SK-N-SH (cell line): Measurements from ENCODE around the gene VCP. TPM values are rescaled to one million over a fixed set of nuclear protein-coding genes. Genes with fewer than 3 reads are reported as not detected.

Experiments
- CTCF ChIA-PET: fragments of 300-600, 350-600 bp; formaldehyde crosslinking; extraction: SDS; loops from one replicate; lab custom pipeline; 2021; lab: Yijun Ruan, JAX
- POLR2A ChIA-PET: fragments of 350-600 bp; sonication (Branson Sonifier 250); formaldehyde crosslinking; extraction: SDS; loops from one replicate; lab custom pipeline; 2020; ENCODE audit warnings: antibody characterized with exemption, inconsistent platforms; lab: Yijun Ruan, JAX
- DNase-seq: peaks from one replicate; pipeline ENCODE4 v3.0.0; 2012
- H2AFZ ChIP-seq: fragments of 200-600 bp; sonication (generic); 2 replicates; pipeline ENCODE4 v1.8.1; 2016; ENCODE audit warnings: antibody characterized with exemption, mild to moderate bottlenecking, low read depth
- H3F3A ChIP-seq: fragments of 200-600 bp; sonication (generic); replicated peaks from 2 replicates; pipeline ENCODE3; 2016; ENCODE audit warnings: antibody characterized with exemption, mild to moderate bottlenecking; ENCODE audit not compliant: insufficient read depth
- H3K27ac ChIP-seq, 2 experiments: fragments of 200-500 bp in 1 of 2; fragments of 200-600 bp in 1 of 2; sonication (Bioruptor generic) in 1 of 2; sonication (generic), shearing (Covaris generic) in 1 of 2; 2 replicates each; pipeline versions ENCODE4 v1.5.1 to v1.6.1; 2014 to 2016; ENCODE audit warnings: low read depth in 2 of 2, inconsistent platforms in 1 of 2, low read length in 1 of 2, mild to moderate bottlenecking in 1 of 2, mixed read lengths in 1 of 2
- H3K27me3 ChIP-seq: fragments of 200-600 bp; sonication (generic), shearing (Covaris generic); 2 replicates; pipeline ENCODE4 v1.6.1; 2016; ENCODE audit warnings: mixed run types; ENCODE audit not compliant: insufficient read depth
- H3K36me3 ChIP-seq, 2 experiments: fragments of 200-500 bp in 1 of 2; fragments of 200-600 bp in 1 of 2; sonication (Bioruptor generic) in 1 of 2; sonication (generic) in 1 of 2; replicated peaks in 1 of 2; 2 replicates each; pipeline versions ENCODE3 to v1.5.1; 2014 to 2016; ENCODE audit warnings: low read length in 1 of 2, mild to moderate bottlenecking in 1 of 2; ENCODE audit not compliant: insufficient read depth in 2 of 2, control insufficient read depth in 1 of 2
- H3K4me1 ChIP-seq, 2 experiments: fragments of 200-500 bp in 1 of 2; fragments of 200-600 bp in 1 of 2; sonication (Bioruptor generic) in 1 of 2; sonication (generic), shearing (Covaris generic) in 1 of 2; 2 replicates each; pipeline versions ENCODE4 v1.5.1 to v1.6.1; 2014 to 2016; ENCODE audit warnings: low read depth in 1 of 2, low read length in 1 of 2, mixed run types in 1 of 2; ENCODE audit not compliant: insufficient read depth in 2 of 2, control insufficient read depth in 1 of 2
- H3K4me2 ChIP-seq: fragments of 200-600 bp; sonication (generic), shearing (Covaris generic); 2 replicates; pipeline ENCODE4 v1.6.1; 2017; ENCODE audit warnings: mixed run types
- H3K4me3 ChIP-seq, 2 experiments: fragments of 200-500 bp in 1 of 2; fragments of 200-600 bp in 1 of 2; sonication (Bioruptor generic) in 1 of 2; sonication (generic), shearing (Covaris generic) in 1 of 2; 2 replicates each; pipeline versions ENCODE4 v1.5.1 to v1.8.1; 2014 to 2016; ENCODE audit warnings: low read depth in 2 of 2, inconsistent platforms in 1 of 2, low read length in 1 of 2, mild to moderate bottlenecking in 1 of 2, mixed read lengths in 1 of 2, moderate library complexity in 1 of 2
- H3K79me2 ChIP-seq: fragments of 200-600 bp; sonication (generic); 2 replicates; pipeline ENCODE4 v1.8.1; 2017; ENCODE audit warnings: mild to moderate bottlenecking; ENCODE audit not compliant: insufficient read depth
- H3K9ac ChIP-seq: fragments of 200-600 bp; sonication (generic); 2 replicates; pipeline ENCODE4 v1.6.1; 2017; ENCODE audit warnings: mixed run types
- H3K9me2 ChIP-seq: fragments of 200-600 bp; sonication (generic); 2 replicates; pipeline ENCODE4 v1.6.1; 2017; ENCODE audit warnings: mixed run types
- H3K9me3 ChIP-seq: fragments of 200-600 bp; sonication (generic); 2 replicates; pipeline ENCODE4 v1.6.1; 2017; ENCODE audit warnings: mixed run types, mild to moderate bottlenecking, moderate library complexity
- H4K20me1 ChIP-seq: fragments of 200-600 bp; sonication (generic); 2 replicates; pipeline ENCODE4 v1.6.1; 2017; ENCODE audit warnings: mild to moderate bottlenecking, mixed run types; ENCODE audit not compliant: insufficient read depth
- ELF1 ChIP-seq: IDR thresholded peaks from 2 replicates; pipeline ENCODE4 v1.4.0; 2012
- FOSL2 ChIP-seq: IDR thresholded peaks from 2 replicates; pipeline ENCODE4 v1.4.0; 2012; ENCODE audit warnings: low read depth, mild to moderate bottlenecking, moderate library complexity, borderline replicate concordance
- GABPA ChIP-seq: IDR thresholded peaks from 2 replicates; pipeline ENCODE4 v1.4.0; 2012; ENCODE audit warnings: low read depth, mild to moderate bottlenecking
- IRF3 ChIP-seq: fragments of 150-350 bp; IDR thresholded peaks from 2 replicates; pipeline ENCODE4 v1.6.1; 2016; ENCODE audit warnings: mild to moderate bottlenecking, low read depth, low read length
- JUND ChIP-seq: IDR thresholded peaks from 2 replicates; pipeline ENCODE4 v1.4.0; 2012
- RAD21 ChIP-seq: IDR thresholded peaks from 2 replicates; pipeline ENCODE4 v1.6.1; 2012; ENCODE audit warnings: mild to moderate bottlenecking, low read length
- RFX5 ChIP-seq: IDR thresholded peaks from 2 replicates; pipeline ENCODE4 v1.6.1; 2012; ENCODE audit warnings: mild to moderate bottlenecking, improper control_type of control experiment, low read length
- RXRA ChIP-seq: IDR thresholded peaks from 2 replicates; pipeline ENCODE4 v1.4.0; 2012; ENCODE audit warnings: low read depth, mild to moderate bottlenecking, borderline replicate concordance
- SIN3A ChIP-seq: IDR thresholded peaks from 2 replicates; pipeline ENCODE4 v1.6.1; 2012; ENCODE audit warnings: low read depth, mild to moderate bottlenecking, low read length, moderate library complexity, borderline replicate concordance
- SMC3 ChIP-seq: IDR thresholded peaks from 2 replicates; pipeline ENCODE4 v1.6.1; 2012; ENCODE audit warnings: low read depth, low read length, improper control_type of control experiment
- TAF1 ChIP-seq: IDR thresholded peaks from 2 replicates; pipeline ENCODE4 v1.6.1; 2012; ENCODE audit warnings: low read depth, mild to moderate bottlenecking, low read length, moderate library complexity, borderline replicate concordance
- TEAD4 ChIP-seq: IDR thresholded peaks from 2 replicates; pipeline ENCODE4 v1.4.0; 2012; ENCODE audit warnings: mild to moderate bottlenecking, borderline replicate concordance; ENCODE audit not compliant: insufficient read depth
- WGBS: methylation state at CpG from one replicate; pipeline ENCODE4 v1.1.6; 2017; ENCODE audit warnings: low lambda C conversion rate; 5-methylcytosine and 5-hydroxymethylcytosine counted together
- polyA plus RNA-seq, 3 experiments: library from polyadenylated mRNA; depleted of rRNA; stranded (reverse); fragments of >200 nt; gene quantifications; 2 replicates each; pipeline ENCODE4 v1.2.3, GENCODE V29; 2012
- TF ChIP-seq, protein P1 (sequence below): fragments of 200-600 bp; sonication (generic); IDR thresholded peaks from 2 replicates; pipeline ENCODE4 v1.6.1; 2017; ENCODE audit warnings: antibody characterized with exemption, mild to moderate bottlenecking, moderate library complexity
- TF ChIP-seq, protein P2 (sequence below): IDR thresholded peaks from 2 replicates; pipeline ENCODE4 v1.4.0; 2012; ENCODE audit warnings: low read depth
- TF ChIP-seq, protein P3 (sequence below): IDR thresholded peaks from 2 replicates; pipeline ENCODE4 v1.6.1; 2012; ENCODE audit warnings: mild to moderate bottlenecking, low read depth, low read length, moderate library complexity

The VCP gene
- polyA plus RNA-seq, 1 of the 3 experiments (the other 2 are of a cell fraction): 238 TPM

DNA sequence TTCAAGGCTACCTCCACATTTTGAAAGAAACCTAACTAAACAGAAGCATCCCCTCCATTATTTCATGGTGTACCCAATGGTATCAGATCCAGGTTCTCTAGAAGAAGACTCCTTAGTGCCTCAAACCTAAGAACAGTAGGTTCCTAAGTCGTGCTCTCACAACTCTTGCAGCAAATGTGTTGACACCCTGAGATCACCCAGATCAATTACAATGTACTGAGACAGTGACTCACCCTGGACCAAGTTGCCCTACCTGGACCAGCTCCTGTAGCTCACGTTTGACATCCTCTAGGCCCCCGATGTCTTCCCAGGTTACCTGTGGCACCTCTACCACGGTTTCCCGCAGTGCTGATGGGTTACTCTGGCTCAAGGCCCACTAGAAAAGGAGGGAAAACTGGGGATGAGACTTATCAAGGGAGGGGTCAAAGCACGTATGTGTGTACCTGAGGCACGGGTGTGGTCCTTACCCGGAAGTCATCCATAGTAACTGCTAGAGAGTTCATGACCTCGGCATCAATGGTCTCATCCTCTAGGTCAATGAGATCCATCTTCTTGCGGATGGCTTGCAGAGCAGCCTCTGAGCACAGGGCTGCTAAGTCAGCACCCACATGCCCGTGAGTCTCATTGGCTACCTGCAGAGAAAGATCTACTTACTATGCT is 11.7 kb downstream of the VCP start:
- H3K9ac ChIP-seq: no peak overlapping the region
- TF ChIP-seq RFX5: no peak
- no peak for TF ChIP-seq FOSL2
- TF ChIP-seq ELF1: no peak
- TF ChIP-seq TAF1: no peak
- TF ChIP-seq, protein P1, sequence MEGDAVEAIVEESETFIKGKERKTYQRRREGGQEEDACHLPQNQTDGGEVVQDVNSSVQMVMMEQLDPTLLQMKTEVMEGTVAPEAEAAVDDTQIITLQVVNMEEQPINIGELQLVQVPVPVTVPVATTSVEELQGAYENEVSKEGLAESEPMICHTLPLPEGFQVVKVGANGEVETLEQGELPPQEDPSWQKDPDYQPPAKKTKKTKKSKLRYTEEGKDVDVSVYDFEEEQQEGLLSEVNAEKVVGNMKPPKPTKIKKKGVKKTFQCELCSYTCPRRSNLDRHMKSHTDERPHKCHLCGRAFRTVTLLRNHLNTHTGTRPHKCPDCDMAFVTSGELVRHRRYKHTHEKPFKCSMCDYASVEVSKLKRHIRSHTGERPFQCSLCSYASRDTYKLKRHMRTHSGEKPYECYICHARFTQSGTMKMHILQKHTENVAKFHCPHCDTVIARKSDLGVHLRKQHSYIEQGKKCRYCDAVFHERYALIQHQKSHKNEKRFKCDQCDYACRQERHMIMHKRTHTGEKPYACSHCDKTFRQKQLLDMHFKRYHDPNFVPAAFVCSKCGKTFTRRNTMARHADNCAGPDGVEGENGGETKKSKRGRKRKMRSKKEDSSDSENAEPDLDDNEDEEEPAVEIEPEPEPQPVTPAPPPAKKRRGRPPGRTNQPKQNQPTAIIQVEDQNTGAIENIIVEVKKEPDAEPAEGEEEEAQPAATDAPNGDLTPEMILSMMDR: no peak
- no peak for TF ChIP-seq SIN3A
- no peak for TF ChIP-seq RXRA
- TF ChIP-seq SMC3: no peak
- TF ChIP-seq, protein P2, sequence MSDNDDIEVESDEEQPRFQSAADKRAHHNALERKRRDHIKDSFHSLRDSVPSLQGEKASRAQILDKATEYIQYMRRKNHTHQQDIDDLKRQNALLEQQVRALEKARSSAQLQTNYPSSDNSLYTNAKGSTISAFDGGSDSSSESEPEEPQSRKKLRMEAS: no peak
- TF ChIP-seq JUND: no peak
- no peak for TF ChIP-seq IRF3
- TF ChIP-seq GABPA: no peak
- H3K27ac ChIP-seq: no peak overlapping the region
- peaks cover 21% of the 10 kb centered on the region; the same call in 1 of the 2 replicates for H4K20me1 ChIP-seq
- H3K4me3 ChIP-seq: no peak overlapping the region
- H3K4me1 ChIP-seq: no peaks in the 10 kb centered on the region
- no peak overlapping the region for H3K4me2 ChIP-seq
- no peaks in the 10 kb centered on the region for H3K9me2 ChIP-seq
- DNase-seq: no peak
- peaks cover 96% of the 10 kb centered on the region in 2 experiments for H3K36me3 ChIP-seq
- 94% methylated on average over 9 of the region's 11 CpGs for WGBS
- H3F3A ChIP-seq: peaks cover 28% of the 10 kb centered on the region
- peaks cover 39% of the 10 kb centered on the region for H3K79me2 ChIP-seq
- ChIA-PET POLR2A (no interaction called here), CTCF (interaction anchor here (0.5 to 3.4 kb wide), 4 partner anchors 10 to 161 kb away, joined by 3 to 20 read pairs (median 4); no protein-coding TSS in a partner anchor)
- H3K27me3 ChIP-seq: no peaks in the 10 kb centered on the region
- no peak overlapping the region for H2AFZ ChIP-seq
- no peaks in the 10 kb centered on the region for H3K9me3 ChIP-seq

DNA sequence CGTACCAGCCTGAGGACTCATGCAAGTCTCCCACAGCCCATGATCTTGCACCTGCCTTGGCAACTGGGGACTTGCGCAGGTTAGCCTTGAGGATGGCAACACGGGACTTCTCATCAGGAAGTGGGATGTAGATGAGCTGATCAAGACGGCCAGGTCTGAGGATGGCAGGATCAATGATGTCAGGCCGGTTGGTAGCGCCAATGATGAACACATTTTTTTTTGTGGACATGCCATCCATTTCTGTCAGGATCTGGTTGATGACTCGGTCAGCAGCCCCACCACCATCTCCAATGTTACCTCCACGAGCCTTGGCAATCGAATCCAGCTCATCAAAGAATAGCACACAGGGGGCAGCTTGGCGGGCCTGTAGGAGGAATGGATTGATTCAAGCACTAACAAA is 13.0 kb downstream of the VCP start:
- WGBS: 96% methylated on average over 10 of the region's 10 CpGs
- no peak overlapping the region for H3K27ac ChIP-seq
- CTCF ChIA-PET: interaction anchor here (0.6 to 3.4 kb wide), 4 partner anchors 8 to 160 kb away, joined by 3 to 20 read pairs (median 6); partner anchors contain the start of gene PIGO

More for the DNA sequence above, 13.0 kb downstream of the VCP start:
- Histone ChIP-seq H3K79me2 (peaks cover 27% of the 10 kb centered on the region; the same call in 1 of the 2 replicates), H3K9me3 (no peaks in the 10 kb centered on the region), H4K20me1 (peaks cover 15% of the 10 kb centered on the region; the same call in 1 of the 2 replicates), H3K4me2 (no peak overlapping the region), H3K4me1 (no peaks in the 10 kb centered on the region), H3K9me2 (no peaks in the 10 kb centered on the region), H3K27me3 (no peaks in the 10 kb centered on the region), H2AFZ (no peak overlapping the region), H3K4me3 (no peak overlapping the region), H3K36me3 (peaks cover 96 to 97% of the 10 kb centered on the region in 2 experiments), H3F3A (peaks cover 39% of the 10 kb centered on the region), H3K9ac (no peak overlapping the region)
- TF ChIP-seq TEAD4: no peak
- TF ChIP-seq, protein P3, sequence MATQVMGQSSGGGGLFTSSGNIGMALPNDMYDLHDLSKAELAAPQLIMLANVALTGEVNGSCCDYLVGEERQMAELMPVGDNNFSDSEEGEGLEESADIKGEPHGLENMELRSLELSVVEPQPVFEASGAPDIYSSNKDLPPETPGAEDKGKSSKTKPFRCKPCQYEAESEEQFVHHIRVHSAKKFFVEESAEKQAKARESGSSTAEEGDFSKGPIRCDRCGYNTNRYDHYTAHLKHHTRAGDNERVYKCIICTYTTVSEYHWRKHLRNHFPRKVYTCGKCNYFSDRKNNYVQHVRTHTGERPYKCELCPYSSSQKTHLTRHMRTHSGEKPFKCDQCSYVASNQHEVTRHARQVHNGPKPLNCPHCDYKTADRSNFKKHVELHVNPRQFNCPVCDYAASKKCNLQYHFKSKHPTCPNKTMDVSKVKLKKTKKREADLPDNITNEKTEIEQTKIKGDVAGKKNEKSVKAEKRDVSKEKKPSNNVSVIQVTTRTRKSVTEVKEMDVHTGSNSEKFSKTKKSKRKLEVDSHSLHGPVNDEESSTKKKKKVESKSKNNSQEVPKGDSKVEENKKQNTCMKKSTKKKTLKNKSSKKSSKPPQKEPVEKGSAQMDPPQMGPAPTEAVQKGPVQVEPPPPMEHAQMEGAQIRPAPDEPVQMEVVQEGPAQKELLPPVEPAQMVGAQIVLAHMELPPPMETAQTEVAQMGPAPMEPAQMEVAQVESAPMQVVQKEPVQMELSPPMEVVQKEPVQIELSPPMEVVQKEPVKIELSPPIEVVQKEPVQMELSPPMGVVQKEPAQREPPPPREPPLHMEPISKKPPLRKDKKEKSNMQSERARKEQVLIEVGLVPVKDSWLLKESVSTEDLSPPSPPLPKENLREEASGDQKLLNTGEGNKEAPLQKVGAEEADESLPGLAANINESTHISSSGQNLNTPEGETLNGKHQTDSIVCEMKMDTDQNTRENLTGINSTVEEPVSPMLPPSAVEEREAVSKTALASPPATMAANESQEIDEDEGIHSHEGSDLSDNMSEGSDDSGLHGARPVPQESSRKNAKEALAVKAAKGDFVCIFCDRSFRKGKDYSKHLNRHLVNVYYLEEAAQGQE: no peak
- no peak for TF ChIP-seq RXRA
- TF ChIP-seq RAD21: no peak
- POLR2A ChIA-PET: interaction anchor here (1.4 kb wide), 1 partner anchor 13 kb away, joined by 3 read pairs; the partner anchor contains the start of gene VCP
- no peak for DNase-seq
